SJCRH30 (cell line): ENCODE results near the gene MVB12B. TPM values are rescaled to one million over a fixed set of nuclear protein-coding genes. Genes with fewer than 3 reads are reported as not detected.

Experiments
- DNase-seq, 2 experiments: peaks; one replicate each; pipeline ENCODE4 v3.0.0-alpha.2; 2015 to 2020
- H3K27ac ChIP-seq: fragments of 250-450 bp; sonication (Bioruptor Pico); 2 replicates; pipeline ENCODE4 v1.5.1; 2020; ENCODE audit warnings: mild to moderate bottlenecking, moderate library complexity
- H3K27me3 ChIP-seq: fragments of 250-450 bp; sonication (Bioruptor Pico); 2 replicates; pipeline ENCODE4 v1.5.1; 2020; ENCODE audit warnings: mild to moderate bottlenecking, moderate library complexity
- H3K36me3 ChIP-seq: fragments of 250-450 bp; sonication (Bioruptor Pico); 2 replicates; pipeline ENCODE4 v1.5.1; 2020; ENCODE audit warnings: mild to moderate bottlenecking, moderate library complexity
- H3K4me1 ChIP-seq: fragments of 250-450 bp; sonication (Bioruptor Pico); 2 replicates; pipeline ENCODE4 v1.5.1; 2020; ENCODE audit warnings: mild to moderate bottlenecking, moderate library complexity
- H3K4me3 ChIP-seq: fragments of 250-450 bp; sonication (Bioruptor Pico); 2 replicates; pipeline ENCODE4 v1.5.1; 2020; ENCODE audit warnings: mild to moderate bottlenecking, moderate library complexity
- H3K9me3 ChIP-seq: fragments of 250-450 bp; sonication (Bioruptor Pico); replicated peaks from 2 replicates; pipeline ENCODE4 v1.5.1; 2020; ENCODE audit warnings: mild to moderate bottlenecking, moderate library complexity
- total RNA-seq: library from RNA; depleted of rRNA; stranded (reverse); fragments of >200 nt; shearing (Covaris generic); gene quantifications from 2 replicates; pipeline ENCODE4 v1.2.3, GENCODE V29; 2014

Gene MVB12B
- total RNA-seq, 1 experiment from 2014 or later, result 21.9 TPM

DNA sequence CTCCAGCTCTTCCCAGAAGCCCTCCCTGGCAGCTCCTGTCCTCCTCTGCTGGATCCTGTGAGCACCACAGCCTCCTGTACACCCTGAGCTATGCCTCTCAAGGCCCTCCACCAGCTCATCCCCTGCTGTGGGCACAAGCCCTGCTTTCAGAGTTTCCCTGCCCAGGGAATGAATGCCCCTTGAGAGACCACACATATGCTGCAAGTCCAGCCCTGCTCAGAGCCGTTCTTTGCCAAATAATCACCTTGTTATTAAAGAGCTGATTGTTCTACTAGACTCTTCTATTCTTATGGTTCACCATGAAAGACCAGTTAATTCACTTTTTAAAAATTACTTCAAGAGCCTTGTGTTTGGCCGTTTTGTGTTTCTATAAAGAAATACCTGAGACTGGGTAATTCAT is 121.5 kb downstream of the MVB12B start:
- Histone ChIP-seq H3K4me1 (no peaks in the 10 kb centered on the region), H3K9me3 (no peaks in the 10 kb centered on the region), H3K4me3 (no peak overlapping the region), H3K27me3 (no peaks in the 10 kb centered on the region), H3K27ac (no peak overlapping the region), H3K36me3 (peaks cover 3% of the 10 kb centered on the region)
- DNase-seq, result no peak

DNA sequence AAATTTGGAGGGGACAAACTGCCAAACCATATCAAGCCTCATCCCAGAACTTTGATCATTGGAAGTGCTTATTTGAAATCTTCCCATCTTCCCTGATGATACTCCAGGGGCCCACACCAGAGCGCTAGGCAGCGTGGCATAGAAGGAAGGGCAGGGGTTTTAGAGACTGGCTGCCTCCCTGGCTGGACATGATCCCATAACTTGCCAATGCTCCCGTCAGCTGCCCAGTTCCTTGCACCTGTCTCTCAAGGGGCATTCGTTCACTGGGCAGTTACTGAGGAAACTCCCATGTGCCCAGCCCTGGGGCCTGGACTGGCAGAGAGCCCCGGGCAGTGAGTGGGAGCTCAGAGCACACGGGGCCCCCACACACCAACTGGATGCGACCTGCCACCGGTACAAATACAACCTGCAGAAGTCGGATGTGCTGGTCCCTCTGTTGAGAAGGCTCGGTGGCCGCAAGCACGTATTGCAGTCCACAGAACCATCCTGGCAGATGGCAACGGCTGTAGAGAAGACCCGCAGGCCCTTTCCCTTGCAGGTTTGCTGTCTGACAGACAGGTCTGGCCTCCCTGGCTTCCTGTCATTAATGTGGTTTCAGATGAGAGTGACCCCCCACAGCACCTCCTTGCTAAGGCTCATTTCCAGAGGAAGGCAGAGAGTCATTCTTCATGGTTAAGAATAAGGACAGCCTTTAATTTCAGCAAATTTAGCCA is 122.4 kb downstream of the MVB12B start:
- Histone ChIP-seq H3K4me3 (no peak overlapping the region), H3K4me1 (no peaks in the 10 kb centered on the region), H3K27me3 (no peaks in the 10 kb centered on the region), H3K9me3 (no peaks in the 10 kb centered on the region), H3K36me3 (peaks cover 6% of the 10 kb centered on the region), H3K27ac (no peak overlapping the region)
- DNase-seq, result no peak

- Histone ChIP-seq H3K36me3 (peaks cover 6% of the 10 kb centered on the region), H3K9me3 (no peaks in the 10 kb centered on the region), H3K4me1 (no peaks in the 10 kb centered on the region; the same call in 1 of the 2 replicates), H3K27me3 (no peaks in the 10 kb centered on the region), H3K27ac (no peak overlapping the region), H3K4me3 (no peak overlapping the region)
- DNase-seq, result no peak
Observed at GRCh38 chr9:126449725-126450667, 123.4 kb downstream of the MVB12B start.

GRCh38 chr9:126450668-126451205 is 124.1 kb downstream of the MVB12B start:
- H3K27ac ChIP-seq, result no peak overlapping the region
- DNase-seq, result no peak
- H3K9me3 ChIP-seq, result no peaks in the 10 kb centered on the region
- no peaks in the 10 kb centered on the region for H3K27me3 ChIP-seq
- H3K4me1 ChIP-seq, result no peaks in the 10 kb centered on the region; the same call in 1 of the 2 replicates
- H3K36me3 ChIP-seq, result peaks cover 8% of the 10 kb centered on the region
- H3K4me3 ChIP-seq, result no peak overlapping the region

DNA sequence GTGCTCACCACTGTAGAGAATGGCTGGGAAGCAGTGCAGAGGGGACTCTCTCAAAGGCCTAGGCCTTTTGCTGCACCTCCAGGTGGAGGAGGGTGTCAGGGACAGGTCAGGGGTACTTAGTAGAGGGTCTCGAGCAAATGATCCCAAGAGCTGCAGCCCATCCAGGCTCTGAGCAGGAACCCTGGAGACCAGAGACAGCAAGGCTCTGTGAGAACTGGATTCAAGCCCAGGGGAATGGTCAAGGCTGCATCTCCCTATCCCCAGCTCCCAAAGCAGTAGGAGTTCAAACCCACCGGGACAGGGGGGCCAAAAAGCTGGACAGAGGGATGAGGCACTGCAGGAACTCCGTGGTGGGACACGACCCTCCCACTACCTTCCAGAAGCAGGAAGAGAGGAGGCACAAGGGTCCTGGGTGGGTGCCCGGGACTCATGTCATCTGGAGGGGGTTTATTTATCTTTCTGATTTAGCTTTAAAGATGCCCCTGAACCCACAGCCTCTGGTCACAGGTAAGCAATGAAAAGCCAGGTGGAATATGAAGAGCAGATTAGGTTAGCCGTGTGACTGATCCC is 124.8 kb downstream of the MVB12B start:
- Histone ChIP-seq H3K4me3 (no peak overlapping the region), H3K27me3 (no peaks in the 10 kb centered on the region), H3K27ac (no peak overlapping the region), H3K9me3 (no peaks in the 10 kb centered on the region), H3K36me3 (peaks cover 8% of the 10 kb centered on the region), H3K4me1 (no peaks in the 10 kb centered on the region; the same call in 1 of the 2 replicates)
- no peak for DNase-seq

DNA sequence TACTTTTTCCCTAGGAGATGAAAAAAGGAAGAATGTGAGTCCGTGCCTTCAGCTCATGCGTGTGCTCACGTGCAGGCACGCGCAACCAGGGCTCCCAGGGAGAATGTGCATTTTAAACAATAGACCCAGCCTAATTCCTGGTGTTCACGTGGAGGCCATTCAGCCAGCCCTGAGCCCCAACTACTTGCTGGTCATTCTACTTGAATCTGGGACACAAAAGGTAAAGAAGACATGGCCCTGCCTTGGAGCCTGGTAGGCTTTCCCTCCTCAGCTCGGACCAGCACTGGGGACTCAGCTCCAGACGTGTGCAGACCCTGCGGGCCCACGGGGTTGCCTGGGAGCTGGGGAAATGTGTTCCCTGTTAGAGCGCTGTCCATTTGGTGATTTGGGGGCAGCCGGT is 125.5 kb downstream of the MVB12B start:
- no peaks in the 10 kb centered on the region for H3K27me3 ChIP-seq
- H3K4me3 ChIP-seq, result no peak overlapping the region
- H3K9me3 ChIP-seq, result no peaks in the 10 kb centered on the region
- no peak overlapping the region for H3K27ac ChIP-seq
- no peak for DNase-seq
- peaks cover 8% of the 10 kb centered on the region for H3K36me3 ChIP-seq
- H3K4me1 ChIP-seq, result no peaks in the 10 kb centered on the region; the same call in 1 of the 2 replicates

GRCh38 chr9:126453156-126453963 is 126.7 kb downstream of the MVB12B start:
- H3K36me3 ChIP-seq, result peaks cover 5% of the 10 kb centered on the region
- no peaks in the 10 kb centered on the region; the same call in 1 of the 2 replicates for H3K4me1 ChIP-seq

GRCh38 chr9:126454215-126454614 is 127.6 kb downstream of the MVB12B start:
- Histone ChIP-seq H3K27me3 (no peaks in the 10 kb centered on the region), H3K4me3 (no peak overlapping the region), H3K36me3 (peaks cover 5% of the 10 kb centered on the region), H3K27ac (no peak overlapping the region), H3K9me3 (no peaks in the 10 kb centered on the region), H3K4me1 (no peaks in the 10 kb centered on the region; the same call in 1 of the 2 replicates)
- DNase-seq, result no peak

More at GRCh38 chr9:126453156-126453963, 126.7 kb downstream of the MVB12B start:
- Histone ChIP-seq H3K27me3 (no peaks in the 10 kb centered on the region), H3K9me3 (no peaks in the 10 kb centered on the region), H3K4me3 (no peak overlapping the region), H3K27ac (no peak overlapping the region)
- no peak for DNase-seq

GRCh38 chr9:126454795-126455194 is 128.2 kb downstream of the MVB12B start:
- Histone ChIP-seq H3K27ac (no peak overlapping the region), H3K36me3 (peaks cover 5% of the 10 kb centered on the region; the same call in 1 of the 2 replicates), H3K4me3 (no peak overlapping the region), H3K9me3 (no peaks in the 10 kb centered on the region), H3K4me1 (no peaks in the 10 kb centered on the region; the same call in 1 of the 2 replicates), H3K27me3 (no peaks in the 10 kb centered on the region)
- no peak for DNase-seq

DNA sequence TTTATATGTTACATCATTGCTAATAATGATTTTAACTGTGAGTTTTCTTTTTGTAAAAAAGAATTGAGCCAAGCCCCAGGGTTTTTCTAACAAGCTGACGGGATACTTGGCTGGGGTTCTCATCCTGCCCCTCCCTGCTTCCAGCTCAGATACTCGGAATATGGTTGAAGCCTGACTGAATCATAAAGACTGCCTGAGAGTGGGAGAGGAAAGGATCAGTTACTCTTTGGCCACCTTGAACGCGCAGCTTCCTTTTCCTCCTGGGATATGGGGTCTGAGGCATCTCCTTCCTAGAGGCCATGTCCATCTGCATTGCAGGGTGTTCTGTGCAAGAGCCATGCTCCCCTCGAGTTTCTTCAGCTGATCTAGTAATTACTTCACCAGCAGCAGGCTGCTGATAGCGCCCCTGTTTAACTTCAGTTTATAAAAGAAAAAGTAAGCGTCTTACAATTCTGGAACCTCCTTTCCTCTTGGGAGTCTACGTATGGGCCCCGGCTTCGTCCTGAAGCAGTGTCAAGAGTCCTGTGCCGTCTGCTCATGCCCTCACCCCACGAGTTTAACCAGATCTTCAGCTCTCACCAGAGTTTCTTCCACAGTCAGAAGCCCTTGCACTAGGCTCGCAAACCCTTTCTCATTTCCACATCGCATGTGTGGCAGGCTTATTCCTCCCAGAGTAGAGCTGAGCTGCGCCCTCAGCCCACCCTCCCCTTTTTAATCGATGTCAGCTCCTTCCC is 130.0 kb downstream of the MVB12B start:
- Histone ChIP-seq H3K27me3 (no peaks in the 10 kb centered on the region), H3K9me3 (no peaks in the 10 kb centered on the region), H3K27ac (no peak overlapping the region), H3K36me3 (peaks cover 5% of the 10 kb centered on the region; the same call in 1 of the 2 replicates), H3K4me1 (no peaks in the 10 kb centered on the region; the same call in 1 of the 2 replicates), H3K4me3 (no peak overlapping the region)
- DNase-seq, result no peak

DNA sequence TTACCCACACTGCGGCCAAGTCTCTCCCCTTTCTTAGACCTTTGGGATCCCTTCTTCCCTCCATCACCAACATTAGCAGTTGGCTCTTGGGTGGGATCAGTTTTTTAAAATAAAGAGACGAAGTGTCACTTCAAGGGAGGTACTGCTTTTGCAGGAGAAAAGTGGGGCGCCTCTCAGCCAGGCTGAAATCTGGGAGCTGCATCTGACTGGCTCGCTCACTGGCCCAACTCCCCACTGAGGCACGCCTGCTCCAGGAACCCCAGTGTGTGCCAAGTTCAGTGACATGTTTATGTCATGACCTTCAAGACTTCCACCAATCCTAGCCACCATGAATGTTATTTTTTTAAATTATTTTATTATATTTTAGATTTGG is 130.5 kb downstream of the MVB12B start:
- no peak overlapping the region for H3K27ac ChIP-seq
- no peak overlapping the region for H3K4me3 ChIP-seq
- H3K9me3 ChIP-seq, result no peaks in the 10 kb centered on the region
- peaks cover 7% of the 10 kb centered on the region; the same call in 1 of the 2 replicates for H3K36me3 ChIP-seq
- H3K27me3 ChIP-seq, result no peaks in the 10 kb centered on the region
- no peaks in the 10 kb centered on the region; the same call in 1 of the 2 replicates for H3K4me1 ChIP-seq
- DNase-seq, result no peak

DNA sequence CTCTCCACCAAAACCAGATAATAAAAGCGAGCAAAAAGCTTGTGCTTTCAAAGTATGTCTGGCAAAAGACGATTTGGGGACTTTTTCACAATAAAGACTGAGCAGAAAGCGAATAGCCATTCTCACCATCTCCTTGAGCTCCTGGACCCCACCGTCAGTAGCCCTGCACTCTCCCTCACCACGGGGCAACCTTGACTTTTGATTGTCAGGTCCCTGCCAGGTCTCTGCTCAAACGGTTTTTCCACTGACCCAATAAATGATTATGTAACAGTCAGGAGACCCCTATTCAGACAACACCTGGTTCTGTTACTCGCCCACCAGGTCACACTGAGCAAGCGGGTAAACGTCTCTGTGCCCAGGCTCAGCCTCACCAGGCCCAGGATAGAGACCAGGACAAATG is 131.3 kb downstream of the MVB12B start:
- DNase-seq, result no peak

DNA sequence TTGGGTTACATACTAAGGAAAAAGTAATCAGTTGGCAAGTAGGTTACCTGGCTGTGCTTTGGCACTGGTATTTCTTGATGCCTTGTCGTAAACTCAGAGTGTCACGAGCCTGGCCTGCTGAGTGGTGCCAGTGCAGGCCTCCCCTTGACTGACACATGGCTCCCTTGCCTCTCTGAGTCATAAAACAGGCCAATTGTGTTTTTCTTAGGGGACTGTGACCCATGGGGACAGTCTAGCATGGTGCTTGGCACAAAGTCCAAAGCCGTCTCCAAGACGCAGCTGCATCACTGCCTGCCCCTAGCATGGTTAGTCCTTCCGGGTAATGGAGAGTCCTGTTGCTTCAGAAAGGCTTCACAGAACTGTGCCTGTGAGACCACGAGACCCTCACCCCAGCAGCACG is 132.5 kb downstream of the MVB12B start:
- peaks cover 5% of the 10 kb centered on the region; the same call in 1 of the 2 replicates for H3K36me3 ChIP-seq
- H3K27me3 ChIP-seq, result no peaks in the 10 kb centered on the region
- no peak for DNase-seq
- no peaks in the 10 kb centered on the region for H3K9me3 ChIP-seq
- H3K4me1 ChIP-seq, result no peaks in the 10 kb centered on the region; the same call in 1 of the 2 replicates
- H3K4me3 ChIP-seq, result no peak overlapping the region
- no peak overlapping the region for H3K27ac ChIP-seq

More for the DNA sequence above, 131.3 kb downstream of the MVB12B start:
- Histone ChIP-seq H3K36me3 (peaks cover 8% of the 10 kb centered on the region; the same call in 1 of the 2 replicates), H3K27me3 (no peaks in the 10 kb centered on the region), H3K9me3 (no peaks in the 10 kb centered on the region), H3K4me1 (no peaks in the 10 kb centered on the region; the same call in 1 of the 2 replicates), H3K27ac (no peak overlapping the region), H3K4me3 (no peak overlapping the region)
